Ramos (cell line): ENCODE measurements around the gene RPS3A.
"Not testable (repeated sequence)": the region's sequence is repeated elsewhere in the genome, so short reads cannot be mapped to it uniquely, and the experiment has no call there.

ENCODE experiments used
- in situ Hi-C: fragments of 300-500 bp; cut with MboI; formaldehyde crosslinking; loops from one replicate; pipeline ENCODE4 v1.14.3; 2022; ENCODE audit warnings: low sequenced_read_pairs; ENCODE audit not compliant: unreplicated experiment

The RPS3A gene

GRCh38 chr4:151099229-151099975, at the start of gene RPS3A:
Gene RPS3A (plus strand): TSS chr4:151099628. CDS start chr4:151099653, 25 bp downstream.
- in situ Hi-C loops: no loop called here

- in situ Hi-C loops: no loop called here
Observed at GRCh38 chr4:151052785-151053184, 46.6 kb upstream of the RPS3A start.

DNA sequence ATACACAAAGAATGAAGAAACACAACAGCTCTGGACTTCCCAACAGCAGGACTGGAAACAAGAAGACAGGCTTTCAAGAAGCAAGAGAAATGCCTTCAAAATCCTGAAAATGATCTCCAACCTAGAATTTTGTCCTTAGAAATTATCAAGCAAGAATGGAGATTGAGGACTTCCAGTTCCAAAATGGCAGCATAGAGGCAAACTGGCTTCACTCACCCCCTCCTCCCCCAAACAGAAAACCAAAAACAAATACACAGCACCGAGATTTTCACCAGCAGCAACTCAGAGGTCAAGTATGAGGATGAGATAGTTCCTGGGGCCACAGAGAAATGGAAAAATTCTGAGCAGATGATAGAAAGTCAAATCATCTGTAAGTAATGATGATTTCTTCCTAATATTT, 43.9 kb upstream of the RPS3A start:
- in situ Hi-C loops: no loop called here

- in situ Hi-C loops: not testable (repeated sequence)
Observed at GRCh38 chr4:151063143-151063542, 36.3 kb upstream of the RPS3A start.

- in situ Hi-C loops: no loop called here
Observed at GRCh38 chr4:151067316-151067970, 32.0 kb upstream of the RPS3A start.

GRCh38 chr4:151074416-151074916, 25.0 kb upstream of the RPS3A start:
- in situ Hi-C loops: no loop called here

DNA sequence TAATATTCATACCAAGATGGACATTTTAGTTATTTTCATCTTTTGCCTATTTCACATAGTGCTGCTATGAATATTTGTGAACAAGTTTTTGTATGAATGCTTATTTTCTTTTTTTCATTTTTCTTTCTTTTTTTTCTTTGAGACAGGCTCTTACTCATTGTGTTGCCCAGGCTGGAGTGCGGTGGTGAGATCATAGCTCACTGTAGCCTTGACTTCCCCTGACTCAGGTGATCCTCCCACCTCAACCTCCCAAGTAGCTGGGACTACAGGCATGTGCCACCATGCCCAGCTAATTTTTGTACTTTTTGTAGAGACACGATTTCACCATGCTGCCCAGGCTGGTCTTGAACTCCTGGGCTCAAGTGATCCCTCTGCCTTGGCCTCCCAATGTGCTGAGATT, 21.4 kb upstream of the RPS3A start:
- in situ Hi-C loops: not testable (repeated sequence)

DNA sequence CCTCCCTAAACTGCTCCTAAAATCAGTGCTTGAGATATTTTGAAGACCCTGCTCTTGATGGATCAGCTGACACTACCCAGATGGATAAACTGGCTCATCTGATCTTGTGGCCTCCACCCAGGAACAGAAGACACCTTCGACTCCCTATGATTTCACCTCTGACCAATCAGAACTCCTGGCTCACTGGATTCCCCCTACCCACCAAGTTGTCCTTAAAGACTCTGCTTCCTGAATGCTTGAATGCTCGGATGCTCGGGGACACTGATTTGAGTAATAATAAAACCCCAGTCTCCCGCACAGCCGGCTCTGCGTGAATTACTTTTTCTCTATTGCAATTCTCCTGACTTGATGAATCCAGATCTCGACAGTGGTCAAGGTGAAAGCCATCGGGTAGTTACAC, 12.0 kb upstream of the RPS3A start:
- in situ Hi-C loops: no loop called here

DNA sequence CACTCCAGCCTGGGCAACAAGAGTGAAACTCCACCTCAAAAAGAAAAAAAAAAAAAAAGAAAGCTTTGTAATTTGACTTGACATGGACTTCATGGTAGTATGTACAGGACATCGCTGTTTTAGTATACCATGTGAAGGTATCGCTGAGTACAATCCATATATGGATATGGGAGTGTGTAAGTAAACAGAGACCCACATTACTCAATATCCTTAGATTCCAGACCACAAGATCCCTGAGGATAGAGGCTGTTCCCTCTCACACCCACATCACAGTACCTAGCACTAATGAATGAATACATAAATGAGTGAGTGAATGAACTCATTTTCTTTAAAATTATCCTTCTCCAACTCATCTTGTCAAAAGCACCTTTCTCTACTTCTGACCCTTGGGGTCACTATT, 8.4 kb upstream of the RPS3A start:
- in situ Hi-C loops: no loop called here

GRCh38 chr4:151092488-151092887, 6.9 kb upstream of the RPS3A start:
- in situ Hi-C loops: no loop called here

- in situ Hi-C loops: no loop called here
Observed at GRCh38 chr4:151093203-151093602, 6.2 kb upstream of the RPS3A start.

DNA sequence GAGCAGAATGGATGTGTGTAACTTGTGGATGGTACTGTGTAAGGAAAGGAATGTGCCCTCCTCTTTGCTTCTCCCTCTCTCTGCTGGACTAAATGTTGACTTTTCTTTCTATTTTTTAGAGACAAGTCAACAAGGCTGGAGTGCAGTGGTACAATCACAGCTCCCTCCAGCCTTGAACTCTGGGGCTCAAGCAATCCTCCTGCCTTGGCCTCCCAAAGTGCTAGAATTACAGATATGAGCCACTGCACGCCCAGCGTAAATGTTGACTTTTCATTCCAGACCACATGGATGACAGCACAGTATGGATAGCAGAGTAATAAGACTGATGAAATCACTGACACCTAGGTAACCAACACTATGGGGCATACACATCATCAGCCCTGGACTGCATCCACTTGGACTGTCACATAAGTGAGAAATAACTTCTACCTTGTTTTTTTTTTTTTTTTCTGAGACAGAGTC, 5.1 kb upstream of the RPS3A start:
- in situ Hi-C loops: no loop called here

GRCh38 chr4:151095142-151095541, 4.3 kb upstream of the RPS3A start:
- in situ Hi-C loops: no loop called here

- in situ Hi-C loops: no loop called here
Observed at GRCh38 chr4:151097759-151098158, 1.7 kb upstream of the RPS3A start.

- in situ Hi-C loops: no loop called here
Observed at GRCh38 chr4:151098979-151099228, 524 bp upstream of the RPS3A start.

GRCh38 chr4:151099976-151100417, 569 bp downstream of the RPS3A start:
- in situ Hi-C loops: no loop called here

- in situ Hi-C loops: no loop called here
Observed at GRCh38 chr4:151100531-151100930, 1.1 kb downstream of the RPS3A start.

GRCh38 chr4:151103758-151104157, 4.3 kb downstream of the RPS3A start:
- in situ Hi-C loops: no loop called here

GRCh38 chr4:151104621-151105020, 5.2 kb downstream of the RPS3A start:
- in situ Hi-C loops: no loop called here

- in situ Hi-C loops: no loop called here
Observed at GRCh38 chr4:151105454-151106032, 6.1 kb downstream of the RPS3A start.

DNA sequence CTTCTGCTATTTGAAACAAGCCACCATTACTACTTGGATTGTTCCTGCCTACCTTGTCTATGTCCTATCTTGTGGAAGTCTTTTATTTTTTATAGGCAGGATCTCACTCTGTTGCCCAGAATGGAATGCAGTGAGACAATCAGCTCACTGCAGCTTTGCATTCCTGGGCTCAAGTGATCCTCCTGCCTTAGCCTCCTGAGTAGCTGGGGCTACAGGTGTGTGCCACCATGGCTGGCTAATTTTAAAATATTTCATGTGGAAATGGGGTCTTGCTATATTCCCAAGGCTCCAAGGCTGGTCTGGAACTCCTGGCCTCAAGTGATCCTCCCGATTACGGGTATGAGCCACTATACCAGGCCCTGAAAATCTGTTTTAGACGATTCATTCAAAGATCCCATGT, 7.6 kb downstream of the RPS3A start:
- in situ Hi-C loops: no loop called here
